ENCODE results near the gene DDHD1. TPM values are rescaled to one million over a fixed set of nuclear protein-coding genes. Genes with fewer than 3 reads are reported as not detected.

Gene DDHD1
- total RNA-seq, 1 experiment from 2014 or later = 14.0 TPM

DNA sequence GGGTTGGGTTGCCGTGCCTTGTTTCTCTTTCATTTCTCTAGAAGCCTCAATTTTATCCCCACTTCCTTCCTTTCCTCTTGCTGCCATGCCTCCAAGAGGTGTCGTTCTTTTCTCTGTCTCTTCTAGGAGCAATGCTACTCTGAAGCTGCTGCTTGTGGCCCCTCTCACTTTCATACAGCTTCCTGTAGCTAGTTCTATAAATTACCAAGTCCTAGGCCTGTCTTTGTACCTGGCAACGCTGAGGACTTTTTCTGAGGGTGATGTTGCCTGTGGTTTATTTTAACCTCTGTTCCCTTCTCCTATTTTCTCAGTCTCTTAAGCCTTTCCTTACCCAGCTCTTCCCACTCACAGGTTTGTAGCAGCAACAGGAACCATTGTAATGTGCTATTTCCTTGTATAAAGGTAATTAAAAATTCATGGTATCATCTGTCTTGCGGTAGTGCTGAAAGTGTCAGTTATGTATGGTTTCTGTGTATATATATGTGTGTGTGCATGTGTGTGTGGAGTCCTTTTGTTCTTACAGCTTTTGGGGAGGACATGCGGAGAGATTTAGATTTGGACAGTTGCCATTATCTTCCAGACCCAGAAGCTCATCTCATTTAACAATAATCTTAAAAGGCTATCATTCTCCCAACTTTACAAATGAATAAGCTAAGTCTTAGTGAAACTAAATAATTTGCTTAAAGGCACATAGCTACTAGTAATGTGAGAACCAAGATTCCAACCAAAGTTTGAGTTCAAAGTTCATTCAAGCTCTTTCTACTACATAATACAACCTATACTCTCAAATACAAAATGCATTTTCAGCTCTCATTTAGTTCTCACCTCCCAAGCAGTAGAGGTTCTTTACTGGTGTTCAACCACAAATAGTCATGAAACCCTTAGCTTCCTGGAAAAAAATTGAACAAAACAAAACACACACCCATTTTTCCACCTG, 43.8 kb downstream of the DDHD1 start:
- intact Hi-C loops (cut with micrococcal nuclease; ENCODE audit: unreplicated experiment) = no loop called here
- Mint-ChIP-seq H3K27ac (ENCODE audit: unreplicated experiment) (no peak overlapping the region), H3K9me3 (ENCODE audit: low read depth, unreplicated experiment) (no peaks in the 10 kb centered on the region), H3K27me3 (ENCODE audit: unreplicated experiment) (no peaks in the 10 kb centered on the region), H3K4me1 (ENCODE audit: low read depth, unreplicated experiment) (no peaks in the 10 kb centered on the region), H3K36me3 (ENCODE audit: insufficient read depth, unreplicated experiment) (peaks cover 4% of the 10 kb centered on the region), H3K4me3 (ENCODE audit: low read depth, unreplicated experiment) (no peak overlapping the region)
- TF ChIP-seq, protein P1, sequence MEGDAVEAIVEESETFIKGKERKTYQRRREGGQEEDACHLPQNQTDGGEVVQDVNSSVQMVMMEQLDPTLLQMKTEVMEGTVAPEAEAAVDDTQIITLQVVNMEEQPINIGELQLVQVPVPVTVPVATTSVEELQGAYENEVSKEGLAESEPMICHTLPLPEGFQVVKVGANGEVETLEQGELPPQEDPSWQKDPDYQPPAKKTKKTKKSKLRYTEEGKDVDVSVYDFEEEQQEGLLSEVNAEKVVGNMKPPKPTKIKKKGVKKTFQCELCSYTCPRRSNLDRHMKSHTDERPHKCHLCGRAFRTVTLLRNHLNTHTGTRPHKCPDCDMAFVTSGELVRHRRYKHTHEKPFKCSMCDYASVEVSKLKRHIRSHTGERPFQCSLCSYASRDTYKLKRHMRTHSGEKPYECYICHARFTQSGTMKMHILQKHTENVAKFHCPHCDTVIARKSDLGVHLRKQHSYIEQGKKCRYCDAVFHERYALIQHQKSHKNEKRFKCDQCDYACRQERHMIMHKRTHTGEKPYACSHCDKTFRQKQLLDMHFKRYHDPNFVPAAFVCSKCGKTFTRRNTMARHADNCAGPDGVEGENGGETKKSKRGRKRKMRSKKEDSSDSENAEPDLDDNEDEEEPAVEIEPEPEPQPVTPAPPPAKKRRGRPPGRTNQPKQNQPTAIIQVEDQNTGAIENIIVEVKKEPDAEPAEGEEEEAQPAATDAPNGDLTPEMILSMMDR (IDR thresholded peaks at IDR 0.05; ENCODE audit: unreplicated experiment) = no peak
- no TSS peak for BruUV-seq (replicated peaks)
- DNase-seq = no peak
- CTCF ChIA-PET = no interaction called here

DNA sequence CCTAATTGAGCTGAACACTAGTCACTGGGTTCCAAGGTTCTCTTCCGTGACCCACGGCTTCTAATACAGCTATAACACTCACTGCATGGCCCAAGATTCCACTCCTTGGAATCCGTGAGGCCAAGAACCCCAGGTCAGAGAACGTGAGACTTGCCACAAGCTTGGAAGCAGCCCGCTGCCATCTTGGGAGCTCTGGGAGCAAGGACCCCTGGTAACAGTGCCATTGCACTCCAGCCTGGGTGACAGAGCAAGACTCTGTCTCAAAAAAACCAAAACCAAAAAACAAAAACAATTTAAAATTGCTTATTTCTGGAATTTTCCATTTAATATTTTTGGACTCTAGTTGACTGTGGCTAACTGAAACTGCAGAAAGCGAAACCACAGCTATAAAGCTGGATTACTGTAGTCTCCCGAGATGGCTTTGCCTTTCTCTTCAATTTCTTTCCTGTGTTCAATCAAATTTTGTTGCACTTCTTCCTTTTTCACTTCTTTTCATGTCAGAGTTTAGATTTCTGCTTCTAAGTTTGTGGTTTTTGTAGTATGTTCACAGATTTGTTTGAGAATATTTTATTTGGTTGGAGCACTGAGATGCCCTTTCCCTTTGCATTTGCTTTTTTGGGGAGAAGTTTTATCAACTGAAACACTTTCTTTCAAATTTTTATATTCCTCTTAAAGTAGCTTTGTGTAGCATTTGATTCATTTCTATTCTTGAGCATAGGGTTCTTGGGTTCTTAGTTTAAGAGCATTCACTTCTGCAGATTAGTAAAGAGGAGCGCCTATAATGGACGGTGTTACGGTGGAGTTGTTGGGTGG, 44.6 kb downstream of the DDHD1 start:
- no TSS peak for BruUV-seq (replicated peaks)
- TF ChIP-seq, protein P1 (IDR thresholded peaks at IDR 0.05; ENCODE audit: unreplicated experiment) = no peak
- H3K4me3 Mint-ChIP-seq (ENCODE audit: low read depth, unreplicated experiment) = no peak overlapping the region
- peaks cover 6% of the 10 kb centered on the region for H3K4me1 Mint-ChIP-seq (ENCODE audit: low read depth, unreplicated experiment)
- H3K27me3 Mint-ChIP-seq (ENCODE audit: unreplicated experiment) = no peaks in the 10 kb centered on the region
- no peak overlapping the region for H3K27ac Mint-ChIP-seq (ENCODE audit: unreplicated experiment)
- CTCF ChIA-PET = interaction anchor here (0.6 to 1.3 kb wide), 2 partner anchors 17 to 63 kb away, joined by 3 read pairs; no protein-coding TSS in a partner anchor
- no peaks in the 10 kb centered on the region for H3K9me3 Mint-ChIP-seq (ENCODE audit: low read depth, unreplicated experiment)
- intact Hi-C loops (cut with micrococcal nuclease; ENCODE audit: unreplicated experiment) = no loop called here
- DNase-seq = no peak
- H3K36me3 Mint-ChIP-seq (ENCODE audit: insufficient read depth, unreplicated experiment) = peaks cover 4% of the 10 kb centered on the region

DNA sequence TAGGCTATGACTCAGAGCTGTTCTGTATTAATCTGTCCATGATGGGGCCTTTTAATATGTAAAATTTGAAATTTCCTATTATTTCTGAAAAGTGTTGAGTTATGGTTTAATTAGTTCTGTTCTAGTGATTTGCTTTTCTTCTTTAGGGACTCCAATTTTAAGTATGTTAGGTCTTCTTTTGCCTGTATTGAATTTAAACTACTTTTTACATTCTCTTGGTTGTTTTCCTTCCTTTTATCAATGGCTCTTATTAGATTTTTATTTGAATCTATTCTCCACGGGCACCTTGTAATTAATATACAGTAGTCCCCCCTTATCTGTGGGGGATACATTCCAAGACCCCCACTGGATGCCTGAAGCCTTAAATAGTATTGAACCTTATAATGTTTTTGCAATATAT, 46.4 kb downstream of the DDHD1 start:
- BruUV-seq (replicated peaks) = no TSS peak
- intact Hi-C loops (cut with micrococcal nuclease; ENCODE audit: unreplicated experiment) = no loop called here
- peaks cover 17% of the 10 kb centered on the region for H3K4me1 Mint-ChIP-seq (ENCODE audit: low read depth, unreplicated experiment)
- DNase-seq = no peak
- H3K27me3 Mint-ChIP-seq (ENCODE audit: unreplicated experiment) = no peaks in the 10 kb centered on the region
- H3K9me3 Mint-ChIP-seq (ENCODE audit: low read depth, unreplicated experiment) = no peaks in the 10 kb centered on the region
- no peak overlapping the region for H3K27ac Mint-ChIP-seq (ENCODE audit: unreplicated experiment)
- CTCF ChIA-PET = no interaction called here
- TF ChIP-seq, protein P1 (IDR thresholded peaks at IDR 0.05; ENCODE audit: unreplicated experiment) = no peak
- peaks cover 4% of the 10 kb centered on the region for H3K36me3 Mint-ChIP-seq (ENCODE audit: insufficient read depth, unreplicated experiment)
- no peak overlapping the region for H3K4me3 Mint-ChIP-seq (ENCODE audit: low read depth, unreplicated experiment)

DNA sequence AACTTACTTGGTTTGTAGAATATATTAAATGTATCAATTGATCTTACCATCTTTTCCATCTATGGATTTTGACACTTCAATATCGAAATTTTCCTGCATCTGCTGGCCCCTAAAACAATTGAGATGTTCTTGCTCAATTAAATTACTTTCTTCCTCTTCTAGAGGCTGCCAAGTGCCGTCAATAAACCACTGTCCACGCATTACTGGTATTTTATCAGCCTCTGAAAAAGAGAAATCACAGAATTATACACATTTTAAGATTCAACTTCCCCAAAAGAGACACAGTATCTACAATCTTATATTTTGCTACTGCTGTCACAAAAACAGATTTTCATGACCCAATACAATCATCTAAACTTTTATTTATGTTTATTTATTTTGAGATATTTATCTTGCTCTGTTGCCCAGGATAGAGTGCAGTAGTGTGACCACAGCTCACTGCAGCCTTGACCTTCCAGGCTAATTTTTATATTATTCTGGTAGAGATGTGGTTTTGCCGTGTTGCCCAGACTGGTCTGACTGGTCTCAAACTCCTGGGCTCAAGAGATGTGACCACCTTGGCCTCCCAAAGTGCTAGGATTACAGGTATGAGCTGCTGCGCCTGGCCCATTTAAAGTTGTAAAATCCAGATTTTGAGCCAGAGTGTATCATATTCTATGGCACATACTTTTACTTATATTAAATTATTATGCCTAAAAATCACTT, 49.3 kb downstream of the DDHD1 start:
- Mint-ChIP-seq H3K36me3 (ENCODE audit: insufficient read depth, unreplicated experiment) (peaks cover 4% of the 10 kb centered on the region), H3K27me3 (ENCODE audit: unreplicated experiment) (no peaks in the 10 kb centered on the region), H3K9me3 (ENCODE audit: low read depth, unreplicated experiment) (no peaks in the 10 kb centered on the region), H3K4me1 (ENCODE audit: low read depth, unreplicated experiment) (peaks cover 17% of the 10 kb centered on the region), H3K4me3 (ENCODE audit: low read depth, unreplicated experiment) (no peak overlapping the region), H3K27ac (ENCODE audit: unreplicated experiment) (no peak overlapping the region)
- DNase-seq = peak; percentile 41
- TF ChIP-seq, protein P1 (IDR thresholded peaks at IDR 0.05; ENCODE audit: unreplicated experiment) = no peak
- CTCF ChIA-PET = interaction anchor here (0.8 kb wide), 1 partner anchor 48 kb away, joined by 3 read pairs; no protein-coding TSS in a partner anchor
- intact Hi-C loops (cut with micrococcal nuclease; ENCODE audit: unreplicated experiment) = no loop called here
- no TSS peak for BruUV-seq (replicated peaks)
